Measurements from ENCODE around the gene RHOV.

GRCh38 chr15:40892447-40893012 is 18.5 kb upstream of the RHOV start:
- TF ChIP-seq POLR2A (IDR thresholded peaks at IDR 0.05; ENCODE audit: borderline replicate concordance, extremely low read depth, insufficient read depth, insufficient read length) = no peak
- TF ChIP-seq, protein P1, sequence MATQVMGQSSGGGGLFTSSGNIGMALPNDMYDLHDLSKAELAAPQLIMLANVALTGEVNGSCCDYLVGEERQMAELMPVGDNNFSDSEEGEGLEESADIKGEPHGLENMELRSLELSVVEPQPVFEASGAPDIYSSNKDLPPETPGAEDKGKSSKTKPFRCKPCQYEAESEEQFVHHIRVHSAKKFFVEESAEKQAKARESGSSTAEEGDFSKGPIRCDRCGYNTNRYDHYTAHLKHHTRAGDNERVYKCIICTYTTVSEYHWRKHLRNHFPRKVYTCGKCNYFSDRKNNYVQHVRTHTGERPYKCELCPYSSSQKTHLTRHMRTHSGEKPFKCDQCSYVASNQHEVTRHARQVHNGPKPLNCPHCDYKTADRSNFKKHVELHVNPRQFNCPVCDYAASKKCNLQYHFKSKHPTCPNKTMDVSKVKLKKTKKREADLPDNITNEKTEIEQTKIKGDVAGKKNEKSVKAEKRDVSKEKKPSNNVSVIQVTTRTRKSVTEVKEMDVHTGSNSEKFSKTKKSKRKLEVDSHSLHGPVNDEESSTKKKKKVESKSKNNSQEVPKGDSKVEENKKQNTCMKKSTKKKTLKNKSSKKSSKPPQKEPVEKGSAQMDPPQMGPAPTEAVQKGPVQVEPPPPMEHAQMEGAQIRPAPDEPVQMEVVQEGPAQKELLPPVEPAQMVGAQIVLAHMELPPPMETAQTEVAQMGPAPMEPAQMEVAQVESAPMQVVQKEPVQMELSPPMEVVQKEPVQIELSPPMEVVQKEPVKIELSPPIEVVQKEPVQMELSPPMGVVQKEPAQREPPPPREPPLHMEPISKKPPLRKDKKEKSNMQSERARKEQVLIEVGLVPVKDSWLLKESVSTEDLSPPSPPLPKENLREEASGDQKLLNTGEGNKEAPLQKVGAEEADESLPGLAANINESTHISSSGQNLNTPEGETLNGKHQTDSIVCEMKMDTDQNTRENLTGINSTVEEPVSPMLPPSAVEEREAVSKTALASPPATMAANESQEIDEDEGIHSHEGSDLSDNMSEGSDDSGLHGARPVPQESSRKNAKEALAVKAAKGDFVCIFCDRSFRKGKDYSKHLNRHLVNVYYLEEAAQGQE (IDR thresholded peaks at IDR 0.05; ENCODE audit: low read depth) = no peak
- TF ChIP-seq POLR2AphosphoS5 (IDR thresholded peaks at IDR 0.05; ENCODE audit: low read depth, low read length) = no peak
- no peak for TF ChIP-seq CTCF (IDR thresholded peaks at IDR 0.05 in 2 of 3, conservative IDR thresholded peaks at IDR 0.05 in 1 of 3; ENCODE audit: borderline replicate concordance in 1 of 3, insufficient read depth in 1 of 3, low read depth in 2 of 3, low read length in 2 of 3)
- no peak for TF ChIP-seq SRF (IDR thresholded peaks at IDR 0.05; ENCODE audit: low read depth)
